Glutamatergic neuron (in vitro differentiated cells): ENCODE data around the gene EPHA6. TPM values are rescaled to one million over a fixed set of nuclear protein-coding genes. Genes with fewer than 3 reads are reported as not detected.

Experiments used
- DNase-seq: peaks from one replicate; pipeline ENCODE4 v3.0.0; 2022
- H3K27ac Mint-ChIP-seq: one replicate; pipeline ENCODE4 v1.8.0; 2020; ENCODE audit warnings: mild to moderate bottlenecking, mixed read lengths, inconsistent platforms; ENCODE audit not compliant: unreplicated experiment
- H3K27me3 Mint-ChIP-seq: one replicate; pipeline ENCODE4 v1.8.0; 2020; ENCODE audit warnings: mild to moderate bottlenecking, moderate library complexity, mixed read lengths, inconsistent platforms; ENCODE audit not compliant: unreplicated experiment
- H3K36me3 Mint-ChIP-seq: one replicate; pipeline ENCODE4 v1.8.0; 2020; ENCODE audit warnings: mild to moderate bottlenecking, mixed read lengths, inconsistent platforms; ENCODE audit not compliant: unreplicated experiment
- H3K4me1 Mint-ChIP-seq: one replicate; pipeline ENCODE4 v1.8.0; 2020; ENCODE audit warnings: mild to moderate bottlenecking, low read depth, mixed read lengths, inconsistent platforms; ENCODE audit not compliant: unreplicated experiment
- H3K4me3 Mint-ChIP-seq: one replicate; pipeline ENCODE4 v1.8.0; 2020; ENCODE audit warnings: mild to moderate bottlenecking, mixed read lengths, inconsistent platforms; ENCODE audit not compliant: unreplicated experiment
- H3K9me3 Mint-ChIP-seq: one replicate; pipeline ENCODE4 v1.8.0; 2020; ENCODE audit warnings: mild to moderate bottlenecking, moderate library complexity, mixed read lengths, inconsistent platforms; ENCODE audit not compliant: unreplicated experiment
- CTCF ChIP-seq: fragments of 200-600 bp; sonication (generic); IDR thresholded peaks from one replicate; pipeline ENCODE4 v1.5.0; 2021; ENCODE audit not compliant: partially characterized antibody, unreplicated experiment
- total RNA-seq: library from RNA; stranded (reverse); fragmentation: NEBNext Ultra II Directional; extraction: Animal tissue kit (Norgen Biotek cat#: 25700); gene quantifications from one replicate; pipeline ENCODE4 v1.2.1, GENCODE V29; 2021; ENCODE audit not compliant: unreplicated experiment

EPHA6 gene
- total RNA-seq, 1 donor from 2014 or later, result 9.0 TPM

- no peaks in the 10 kb centered on the region for H3K4me1 Mint-ChIP-seq
- H3K36me3 Mint-ChIP-seq, result no peaks in the 10 kb centered on the region
- TF ChIP-seq CTCF, result no peak
- no peaks in the 10 kb centered on the region for H3K9me3 Mint-ChIP-seq
- no peak for DNase-seq
- no peak overlapping the region for H3K27ac Mint-ChIP-seq
- no peaks in the 10 kb centered on the region for H3K27me3 Mint-ChIP-seq
- no peak overlapping the region for H3K4me3 Mint-ChIP-seq
Observed at GRCh38 chr3:97232393-97233034, 418.1 kb downstream of the EPHA6 start.

DNA sequence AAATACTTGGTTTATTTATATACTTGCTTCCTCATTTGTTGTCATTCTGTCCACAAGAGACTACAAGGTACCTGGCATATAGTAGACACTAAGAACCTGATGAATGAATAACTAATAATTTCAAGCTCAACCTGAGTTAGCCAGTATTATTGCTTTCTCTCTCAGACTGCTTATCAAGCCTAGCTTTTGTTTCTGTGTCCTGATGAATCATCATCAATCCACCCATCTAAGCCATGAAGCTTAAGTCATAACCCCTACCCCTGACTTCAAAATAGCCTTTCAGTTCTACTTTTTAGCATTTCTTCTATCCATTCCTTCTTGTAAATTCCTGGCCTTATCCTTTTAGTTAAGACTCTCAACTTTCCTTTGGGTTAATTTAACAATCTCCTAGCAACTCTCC, 420.8 kb downstream of the EPHA6 start:
- H3K36me3 Mint-ChIP-seq, result no peaks in the 10 kb centered on the region
- H3K4me1 Mint-ChIP-seq, result no peaks in the 10 kb centered on the region
- DNase-seq, result no peak
- H3K4me3 Mint-ChIP-seq, result no peak overlapping the region
- H3K27me3 Mint-ChIP-seq, result no peaks in the 10 kb centered on the region
- TF ChIP-seq CTCF, result no peak
- H3K27ac Mint-ChIP-seq, result no peak overlapping the region
- H3K9me3 Mint-ChIP-seq, result no peaks in the 10 kb centered on the region

DNA sequence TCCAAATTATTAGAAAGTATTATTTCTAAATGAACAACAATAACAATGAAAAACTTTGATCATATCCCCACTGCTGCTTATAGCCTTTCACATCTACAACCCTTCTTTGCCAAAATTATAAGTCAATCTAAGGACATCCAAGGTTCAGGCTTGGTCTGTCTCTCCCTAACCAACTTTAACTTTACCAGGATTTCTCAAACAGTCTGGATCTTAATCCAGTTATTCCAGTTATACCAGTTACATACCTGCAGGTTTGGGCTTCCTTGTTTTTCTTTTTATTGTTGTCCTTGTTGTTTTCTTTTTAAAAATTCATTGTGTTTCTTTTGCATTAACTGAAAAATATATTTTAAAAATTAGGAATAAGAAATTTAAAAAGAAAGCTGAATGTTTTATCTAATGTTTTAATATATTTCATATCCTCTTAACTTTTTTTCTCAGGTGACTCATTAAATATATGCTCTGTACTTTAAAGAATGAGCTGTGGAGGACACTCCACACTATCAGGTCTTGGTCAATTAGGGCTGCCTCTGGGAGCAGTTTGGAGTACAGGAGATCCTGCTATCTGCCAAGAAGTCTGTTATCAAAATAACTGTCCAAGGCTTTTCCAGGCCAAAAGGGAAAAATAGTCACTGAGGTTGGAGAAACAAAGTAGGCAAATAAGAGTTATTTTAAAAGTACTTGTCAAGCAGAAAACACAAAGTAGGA, 421.4 kb downstream of the EPHA6 start:
- DNase-seq, result no peak
- no peak overlapping the region for H3K4me3 Mint-ChIP-seq
- no peak for TF ChIP-seq CTCF
- no peaks in the 10 kb centered on the region for H3K9me3 Mint-ChIP-seq
- no peaks in the 10 kb centered on the region for H3K36me3 Mint-ChIP-seq
- H3K4me1 Mint-ChIP-seq, result no peaks in the 10 kb centered on the region
- H3K27me3 Mint-ChIP-seq, result no peaks in the 10 kb centered on the region
- no peak overlapping the region for H3K27ac Mint-ChIP-seq

- TF ChIP-seq CTCF, result no peak
- Mint-ChIP-seq H3K4me3 (no peak overlapping the region), H3K36me3 (no peaks in the 10 kb centered on the region), H3K9me3 (no peaks in the 10 kb centered on the region), H3K4me1 (no peaks in the 10 kb centered on the region), H3K27me3 (no peaks in the 10 kb centered on the region), H3K27ac (no peak overlapping the region)
- no peak for DNase-seq
Observed at GRCh38 chr3:97241417-97241816, 427.0 kb downstream of the EPHA6 start.

DNA sequence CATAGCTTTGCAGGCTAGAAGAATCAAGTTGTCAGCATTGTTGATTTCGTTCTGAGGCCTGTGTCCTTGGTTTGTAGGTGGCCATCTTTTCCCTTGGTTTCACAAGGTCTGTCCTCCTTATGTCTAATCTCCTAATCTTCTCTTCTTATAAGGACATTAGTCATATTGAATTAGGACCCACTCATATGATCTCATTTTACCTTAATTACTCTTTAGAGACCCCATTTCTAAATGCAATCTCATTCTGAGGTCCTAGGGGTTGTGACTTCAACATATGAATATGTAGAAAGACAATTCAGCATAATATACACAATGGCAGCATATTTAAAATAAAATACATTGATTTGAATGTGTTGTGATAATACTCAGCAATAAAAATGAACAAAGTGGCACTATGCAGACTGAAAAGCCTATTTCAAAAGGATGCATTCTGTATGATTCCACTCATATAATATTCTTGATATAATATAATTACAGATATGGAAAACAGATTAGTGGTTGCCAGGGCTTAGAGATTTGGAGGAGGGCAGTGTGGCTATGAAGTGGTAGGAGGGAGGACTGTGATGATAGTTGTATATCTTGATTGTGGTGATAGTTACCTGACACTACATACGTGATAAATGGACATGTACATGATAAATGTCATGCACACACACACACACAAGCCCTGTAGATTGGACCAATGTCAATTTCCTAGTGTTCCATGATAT, 431.0 kb downstream of the EPHA6 start:
- no peak for DNase-seq
- H3K27ac Mint-ChIP-seq, result no peak overlapping the region

More for the DNA sequence above, 431.0 kb downstream of the EPHA6 start:
- Mint-ChIP-seq H3K4me1 (no peaks in the 10 kb centered on the region), H3K36me3 (no peaks in the 10 kb centered on the region), H3K9me3 (no peaks in the 10 kb centered on the region), H3K4me3 (no peak overlapping the region), H3K27me3 (no peaks in the 10 kb centered on the region)
- no peak for TF ChIP-seq CTCF
